HG03135 (cell line): Measurements from ENCODE around the gene NEUROD6.

Source experiments
- ATAC-seq: cut with Tn5 transposase; IDR thresholded peaks from one replicate; pipeline ENCODE4 v1.9.1; 2021; ENCODE audit warnings: mild to moderate bottlenecking, moderate library complexity; ENCODE audit not compliant: unreplicated experiment

Gene NEUROD6

GRCh38 chr7:31340603-31341002 lies at the start of gene NEUROD6:
TSS of gene NEUROD6 (minus strand) at chr7:31340726. CDS start at chr7:31339268, 1,458 bp downstream.
- no peak for ATAC-seq

- ATAC-seq = no peak
These were observed 43.9 kb upstream of the NEUROD6 start for GRCh38 chr7:31384466-31384865.

- ATAC-seq = no peak
These were observed 42.2 kb upstream of the NEUROD6 start for GRCh38 chr7:31382722-31383121.

- ATAC-seq = peak; percentile 71
These were observed 33.1 kb upstream of the NEUROD6 start for GRCh38 chr7:31373337-31374289.

- no peak for ATAC-seq
These were observed 31.9 kb upstream of the NEUROD6 start for GRCh38 chr7:31372231-31372959.

GRCh38 chr7:31371621-31372020 lies 31.1 kb upstream of the NEUROD6 start:
- no peak for ATAC-seq

- ATAC-seq = no peak
These were observed 30.1 kb upstream of the NEUROD6 start for GRCh38 chr7:31370609-31371008.

- ATAC-seq = no peak
These were observed 28.1 kb upstream of the NEUROD6 start for GRCh38 chr7:31368620-31369019.

- ATAC-seq = no peak
These were observed 23.0 kb upstream of the NEUROD6 start for GRCh38 chr7:31363496-31363895.

GRCh38 chr7:31363051-31363450 lies 22.5 kb upstream of the NEUROD6 start:
- no peak for ATAC-seq

- ATAC-seq = no peak
These were observed 21.9 kb upstream of the NEUROD6 start for GRCh38 chr7:31362401-31362800.

- ATAC-seq = no peak
These were observed 17.9 kb upstream of the NEUROD6 start for GRCh38 chr7:31358467-31358866.

GRCh38 chr7:31345421-31345820 lies 4.9 kb upstream of the NEUROD6 start:
- ATAC-seq = no peak

GRCh38 chr7:31343516-31344305 lies 3.2 kb upstream of the NEUROD6 start:
- no peak for ATAC-seq

- ATAC-seq = no peak
These were observed 615 bp upstream of the NEUROD6 start for GRCh38 chr7:31341141-31341540.

- no peak for ATAC-seq
These were observed 475 bp downstream of the NEUROD6 start for GRCh38 chr7:31340051-31340450.

- ATAC-seq = no peak
These were observed 1.8 kb downstream of the NEUROD6 start for GRCh38 chr7:31338706-31339105.

- ATAC-seq = no peak
These were observed 3.4 kb downstream of the NEUROD6 start for GRCh38 chr7:31337002-31337565.

- ATAC-seq = no peak
These were observed 4.1 kb downstream of the NEUROD6 start for GRCh38 chr7:31336202-31337001.

- no peak for ATAC-seq
These were observed 4.7 kb downstream of the NEUROD6 start for GRCh38 chr7:31335884-31336201.
